Ovary (tissue), 3 donors: ENCODE results near the gene BARHL1.

ENCODE experiments used
- POLR2A ChIP-seq: fragments of 450-650 bp; IDR thresholded peaks from one replicate; pipeline ENCODE4 v1.6.1; 2017; ENCODE audit warnings: antibody characterized with exemption, mild to moderate bottlenecking, moderate library complexity
- TF ChIP-seq, protein P1 (sequence below), 3 donors: fragments of 450-650 bp in 2 of 3; fragments of 200-600 bp in 1 of 3; IDR thresholded peaks; one replicate each; pipeline versions ENCODE4 v1.5.1 to v1.8.0; 2016 to 2022; ENCODE audit warnings: antibody characterized with exemption in 3 of 3, mild to moderate bottlenecking in 1 of 3
- donor health status: DM: no; HTN: no; CAD: no.

DNA sequence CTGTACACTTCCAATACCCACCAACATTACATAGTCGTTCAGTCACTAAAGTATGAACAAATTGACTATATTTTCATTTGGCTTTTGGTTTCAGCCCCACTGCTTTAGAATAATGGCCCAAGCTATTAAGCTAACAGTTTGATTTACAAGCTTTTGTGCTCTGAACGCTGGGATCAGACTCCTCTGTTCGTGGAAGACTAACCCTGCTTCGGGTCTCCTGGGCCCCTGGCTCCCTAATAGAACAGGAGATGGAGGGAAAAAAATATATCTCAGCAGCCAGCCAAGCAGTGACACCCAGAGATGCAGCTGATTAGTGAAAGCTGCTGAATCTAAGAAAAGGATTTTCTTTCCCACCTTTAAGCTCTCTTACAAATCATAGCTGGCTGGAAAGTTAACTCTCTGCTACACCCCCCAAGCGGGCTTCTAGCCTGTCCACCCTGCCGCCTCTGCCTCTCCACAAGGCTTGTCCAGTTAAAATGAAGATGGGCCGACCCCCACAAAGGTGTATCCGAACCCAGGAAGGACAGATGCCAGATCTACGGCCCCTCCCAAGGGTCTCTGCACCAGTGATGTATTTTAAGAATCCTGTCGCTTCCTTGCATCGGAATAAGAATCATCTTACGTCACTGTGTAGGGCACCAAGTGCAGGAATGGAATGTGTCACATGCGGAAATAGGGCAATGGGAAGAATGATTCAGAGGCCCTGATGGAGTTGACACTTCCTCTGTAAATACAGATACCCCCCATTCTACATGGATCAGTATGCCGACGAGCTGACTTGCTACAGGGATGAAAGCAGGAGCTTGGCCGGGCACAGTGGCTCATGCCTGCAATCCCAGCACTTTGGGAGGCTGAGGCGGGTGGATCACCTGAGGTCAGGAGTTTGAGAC lies 33.4 kb upstream of the BARHL1 start:
- TF ChIP-seq, protein P1, sequence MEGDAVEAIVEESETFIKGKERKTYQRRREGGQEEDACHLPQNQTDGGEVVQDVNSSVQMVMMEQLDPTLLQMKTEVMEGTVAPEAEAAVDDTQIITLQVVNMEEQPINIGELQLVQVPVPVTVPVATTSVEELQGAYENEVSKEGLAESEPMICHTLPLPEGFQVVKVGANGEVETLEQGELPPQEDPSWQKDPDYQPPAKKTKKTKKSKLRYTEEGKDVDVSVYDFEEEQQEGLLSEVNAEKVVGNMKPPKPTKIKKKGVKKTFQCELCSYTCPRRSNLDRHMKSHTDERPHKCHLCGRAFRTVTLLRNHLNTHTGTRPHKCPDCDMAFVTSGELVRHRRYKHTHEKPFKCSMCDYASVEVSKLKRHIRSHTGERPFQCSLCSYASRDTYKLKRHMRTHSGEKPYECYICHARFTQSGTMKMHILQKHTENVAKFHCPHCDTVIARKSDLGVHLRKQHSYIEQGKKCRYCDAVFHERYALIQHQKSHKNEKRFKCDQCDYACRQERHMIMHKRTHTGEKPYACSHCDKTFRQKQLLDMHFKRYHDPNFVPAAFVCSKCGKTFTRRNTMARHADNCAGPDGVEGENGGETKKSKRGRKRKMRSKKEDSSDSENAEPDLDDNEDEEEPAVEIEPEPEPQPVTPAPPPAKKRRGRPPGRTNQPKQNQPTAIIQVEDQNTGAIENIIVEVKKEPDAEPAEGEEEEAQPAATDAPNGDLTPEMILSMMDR (IDR thresholded peaks at IDR 0.05): no peak
- no peak for TF ChIP-seq POLR2A
